GM18867 (cell line): Measurements from ENCODE around the gene SGCA.

Experiments
- ATAC-seq: cut with Tn5 transposase; IDR thresholded peaks from one replicate; pipeline ENCODE4 v1.9.1; 2021; ENCODE audit warnings: mild to moderate bottlenecking, moderate library complexity; ENCODE audit not compliant: unreplicated experiment

The SGCA gene

GRCh38 chr17:50133769-50134099 lies 32.1 kb upstream of the SGCA start:
- no peak for ATAC-seq

- no peak for ATAC-seq
Observed at GRCh38 chr17:50134206-50135110, 31.3 kb upstream of the SGCA start.

- no peak for ATAC-seq
Observed at GRCh38 chr17:50135316-50136095, 30.3 kb upstream of the SGCA start.

- ATAC-seq = no peak
Observed at GRCh38 chr17:50136096-50136687, 29.6 kb upstream of the SGCA start.

GRCh38 chr17:50137042-50137441 lies 28.8 kb upstream of the SGCA start:
- no peak for ATAC-seq

- no peak for ATAC-seq
Observed at GRCh38 chr17:50139185-50139783, 26.5 kb upstream of the SGCA start.

GRCh38 chr17:50139950-50140885 lies 25.6 kb upstream of the SGCA start:
- peak; percentile 58 for ATAC-seq

- ATAC-seq = no peak
Observed at GRCh38 chr17:50141026-50141744, 24.6 kb upstream of the SGCA start.

- ATAC-seq = no peak
Observed at GRCh38 chr17:50141745-50142110, 24.1 kb upstream of the SGCA start.

GRCh38 chr17:50143461-50144176 lies 22.2 kb upstream of the SGCA start:
- no peak for ATAC-seq

GRCh38 chr17:50144355-50144754 lies 21.4 kb upstream of the SGCA start:
- ATAC-seq = no peak

- no peak for ATAC-seq
Observed at GRCh38 chr17:50144845-50145531, 20.8 kb upstream of the SGCA start.

GRCh38 chr17:50145532-50146229 lies 20.1 kb upstream of the SGCA start:
- no peak for ATAC-seq

- no peak for ATAC-seq
Observed at GRCh38 chr17:50146230-50146926, 19.4 kb upstream of the SGCA start.

- no peak for ATAC-seq
Observed at GRCh38 chr17:50146927-50147665, 18.7 kb upstream of the SGCA start.

- ATAC-seq = no peak
Observed at GRCh38 chr17:50147841-50148225, 18.0 kb upstream of the SGCA start.
